Right renal pelvis (tissue), 4 donors: Measurements from ENCODE around the gene RAPGEF5. TPM values are rescaled to one million over a fixed set of nuclear protein-coding genes. Genes with fewer than 3 reads are reported as not detected.

Source experiments
- DNase-seq, 4 donors: peaks; one replicate each; pipeline ENCODE4 v3.0.0-alpha.2; 2013; ENCODE audit warnings: low read depth in 4 of 4, low spot score in 3 of 4, missing footprints in 1 of 4
- polyA plus RNA-seq, 4 donors: library from polyadenylated mRNA; unstranded; fragments of 120-200 nt; gene quantifications; one replicate each; pipeline ENCODE4 v1.2.1, GENCODE V29; 2013; ENCODE audit not compliant: insufficient read length in 4 of 4

The RAPGEF5 gene
- polyA plus RNA-seq, 4 donors: 34.4 to 41.6 (median 39.1) TPM

GRCh38 chr7:22196429-22196828 lies 160.5 kb downstream of the RAPGEF5 start:
- no peak for DNase-seq

GRCh38 chr7:22195397-22196172 lies 161.4 kb downstream of the RAPGEF5 start:
- no peak for DNase-seq

GRCh38 chr7:22194658-22195273 lies 162.2 kb downstream of the RAPGEF5 start:
- DNase-seq: no peak

- DNase-seq: peak; percentile 29 to 71 (median 44)
Measured at GRCh38 chr7:22193450-22193983, 163.4 kb downstream of the RAPGEF5 start.

- DNase-seq: no peak
Measured at GRCh38 chr7:22192801-22193200, 164.2 kb downstream of the RAPGEF5 start.

- no peak for DNase-seq
Measured at GRCh38 chr7:22190736-22191135, 166.2 kb downstream of the RAPGEF5 start.

GRCh38 chr7:22189741-22190140 lies 167.2 kb downstream of the RAPGEF5 start:
- no peak for DNase-seq

GRCh38 chr7:22189230-22189629 lies 167.7 kb downstream of the RAPGEF5 start:
- DNase-seq: no peak

GRCh38 chr7:22187691-22188348 lies 169.1 kb downstream of the RAPGEF5 start:
- DNase-seq: no peak

- DNase-seq: no peak
Measured at GRCh38 chr7:22185559-22185958, 171.4 kb downstream of the RAPGEF5 start.

- DNase-seq: no peak
Measured at GRCh38 chr7:22184549-22185199, 172.3 kb downstream of the RAPGEF5 start.

- DNase-seq: no peak
Measured at GRCh38 chr7:22183522-22184280, 173.3 kb downstream of the RAPGEF5 start.

GRCh38 chr7:22182149-22182548 lies 174.8 kb downstream of the RAPGEF5 start:
- no peak for DNase-seq

- DNase-seq: no peak
Measured at GRCh38 chr7:22181663-22182062, 175.3 kb downstream of the RAPGEF5 start.

- DNase-seq: no peak
Measured at GRCh38 chr7:22179442-22179879, 177.5 kb downstream of the RAPGEF5 start.

GRCh38 chr7:22178735-22179134 lies 178.2 kb downstream of the RAPGEF5 start:
- no peak for DNase-seq

GRCh38 chr7:22176791-22177412 lies 180.1 kb downstream of the RAPGEF5 start:
- DNase-seq: no peak

- DNase-seq: no peak
Measured at GRCh38 chr7:22174574-22174953, 182.4 kb downstream of the RAPGEF5 start.

- no peak for DNase-seq
Measured at GRCh38 chr7:22173685-22174573, 183.0 kb downstream of the RAPGEF5 start.
